Measurements from ENCODE around the gene HERPUD1. TPM values are rescaled to one million over a fixed set of nuclear protein-coding genes. Genes with fewer than 3 reads are reported as not detected.
"Not testable (repeated sequence)": the region's sequence is repeated elsewhere in the genome, so short reads cannot be mapped to it uniquely, and the experiment has no call there.

The HERPUD1 gene
- 100 to 1,000 TPM; 152 to 173 TPM for total RNA-seq
- polyA plus RNA-seq, result 10 to 100 TPM; 52.5 to 64.1 TPM
- long read RNA-seq, donor 1, transcript HERPUD1-201 (8 exons, 1,862 nt), result minor isoform, 55 of 969 reads
- long read RNA-seq, donor 1, transcript HERPUD1-204 (8 exons, 2,946 nt), result major isoform, 847 of 969 reads
- long read RNA-seq, donor 1, transcript HERPUD1-203 (7 exons, 1,782 nt), result minor isoform, 14 of 969 reads
- long read RNA-seq, donor 1, partial matches to known transcripts, result 11 of 969 reads
- long read RNA-seq, donor 1, other reads (novel, unspliced or antisense), result 33 of 969 reads
- long read RNA-seq, donor 2, transcript HERPUD1-204 (8 exons, 2,946 nt), result major isoform, 110 of 128 reads
- long read RNA-seq, donor 2, transcript HERPUD1-201 (8 exons, 1,862 nt), result minor isoform, 7 of 128 reads
- long read RNA-seq, donor 2, partial matches to known transcripts, result 3 of 128 reads
- long read RNA-seq, donor 2, other reads (novel, unspliced or antisense), result 6 of 128 reads

GRCh38 chr16:56931892-56932720 is at the start of gene HERPUD1:
Gene HERPUD1 (plus strand): TSS chr16:56932142. CDS start chr16:56932245, 103 bp downstream.
- intact Hi-C loops (cut with DNase I), result loop anchor here in 1 of 2 donors (5.0 kb wide), 2 partner anchors 55 to 255 kb away; partner anchors contain the start of genes NLRC5, PSME3IP1 and RSPRY1
- H3K9me3 ChIP-seq (ENCODE audit: control insufficient read depth, low read length), result no peaks in the 10 kb centered on the region
- no peaks in the 10 kb centered on the region for H3K27me3 ChIP-seq (ENCODE audit: control insufficient read depth in 1 of 2, insufficient read depth in 2 of 2, low read length in 1 of 2)
- WGBS, 2 donors, result 0% methylated on average over 81 to 83 of the region's 83 CpGs
- no peaks in the 10 kb centered on the region for H3K4me1 ChIP-seq (ENCODE audit: control insufficient read depth in 1 of 2, insufficient read depth in 2 of 2, low read length in 2 of 2)
- peak within 1 kb of the TSS; percentile 87 to 88 for H3K27ac ChIP-seq (ENCODE audit: low read depth in 1 of 2, low read length in 2 of 2)
- H3K36me3 ChIP-seq (ENCODE audit: control insufficient read depth in 1 of 2, insufficient read depth in 2 of 2, low read length in 1 of 2), result no peaks in the 10 kb centered on the region
- DNase-seq (peak; percentile 100), ATAC-seq (ENCODE audit: low FRiP score) (peak; percentile 97)
- H3K4me3 ChIP-seq (ENCODE audit: low read length in 2 of 2), result peak within 1 kb of the TSS; percentile 81 to 90

GRCh38 chr16:56883586-56883985 is 48.4 kb upstream of the HERPUD1 start:
- H3K36me3 ChIP-seq (ENCODE audit: control insufficient read depth in 1 of 2, insufficient read depth in 2 of 2, low read length in 1 of 2), result no peaks in the 10 kb centered on the region
- ATAC-seq (ENCODE audit: low FRiP score) (no peak), DNase-seq (no peak)
- no peaks in the 10 kb centered on the region for H3K9me3 ChIP-seq (ENCODE audit: control insufficient read depth, low read length)
- intact Hi-C loops (cut with DNase I), result no loop called here
- no peak overlapping the region for H3K27ac ChIP-seq (ENCODE audit: low read depth in 1 of 2, low read length in 2 of 2)
- no peaks in the 10 kb centered on the region for H3K4me1 ChIP-seq (ENCODE audit: control insufficient read depth in 1 of 2, insufficient read depth in 2 of 2, low read length in 2 of 2)
- WGBS, 2 donors, result 65 to 66% methylated on average over 2 of the region's 2 CpGs
- no peak overlapping the region for H3K4me3 ChIP-seq (ENCODE audit: low read length in 2 of 2)
- no peaks in the 10 kb centered on the region for H3K27me3 ChIP-seq (ENCODE audit: control insufficient read depth in 1 of 2, insufficient read depth in 2 of 2, low read length in 1 of 2)

- Histone ChIP-seq H3K27me3 (ENCODE audit: control insufficient read depth in 1 of 2, insufficient read depth in 2 of 2, low read length in 1 of 2) (no peaks in the 10 kb centered on the region), H3K4me3 (ENCODE audit: low read length in 2 of 2) (no peak overlapping the region), H3K9me3 (ENCODE audit: control insufficient read depth, low read length) (no peaks in the 10 kb centered on the region), H3K4me1 (ENCODE audit: control insufficient read depth in 1 of 2, insufficient read depth in 2 of 2, low read length in 2 of 2) (no peaks in the 10 kb centered on the region), H3K36me3 (ENCODE audit: control insufficient read depth in 1 of 2, insufficient read depth in 2 of 2, low read length in 1 of 2) (no peaks in the 10 kb centered on the region), H3K27ac (ENCODE audit: low read depth in 1 of 2, low read length in 2 of 2) (no peak overlapping the region)
- WGBS, 2 donors, result 97 to 98% methylated on average over 14 of the region's 14 CpGs
- DNase-seq, result no peak
- intact Hi-C loops (cut with DNase I), result no loop called here
- ATAC-seq (ENCODE audit: low FRiP score), result no peak
Observed at GRCh38 chr16:56884026-56884582, 47.8 kb upstream of the HERPUD1 start.

- 89 to 93% methylated on average over 13 of the region's 13 CpGs for WGBS, 2 donors
Observed at GRCh38 chr16:56884929-56885328, 47.0 kb upstream of the HERPUD1 start.

GRCh38 chr16:56885446-56886162 is 46.3 kb upstream of the HERPUD1 start:
- 85 to 89% methylated on average over 9 of the region's 9 CpGs for WGBS, 2 donors

More at GRCh38 chr16:56884929-56885328, 47.0 kb upstream of the HERPUD1 start:
- intact Hi-C loops (cut with DNase I); H3K4me3 ChIP-seq (ENCODE audit: low read length in 2 of 2); H3K27me3 ChIP-seq (ENCODE audit: control insufficient read depth in 1 of 2, insufficient read depth in 2 of 2, low read length in 1 of 2); DNase-seq; H3K9me3 ChIP-seq (ENCODE audit: control insufficient read depth, low read length); H3K36me3 ChIP-seq (ENCODE audit: control insufficient read depth in 1 of 2, insufficient read depth in 2 of 2, low read length in 1 of 2); H3K27ac ChIP-seq (ENCODE audit: low read depth in 1 of 2, low read length in 2 of 2); H3K4me1 ChIP-seq (ENCODE audit: control insufficient read depth in 1 of 2, insufficient read depth in 2 of 2, low read length in 2 of 2); ATAC-seq (ENCODE audit: low FRiP score): not testable (repeated sequence)

GRCh38 chr16:56886296-56886695 is 45.6 kb upstream of the HERPUD1 start:
- WGBS, 2 donors, result 92 to 96% methylated on average over 10 to 12 of the region's 12 CpGs
- Histone ChIP-seq H3K27me3 (ENCODE audit: control insufficient read depth in 1 of 2, insufficient read depth in 2 of 2, low read length in 1 of 2) (no peaks in the 10 kb centered on the region), H3K36me3 (ENCODE audit: control insufficient read depth in 1 of 2, insufficient read depth in 2 of 2, low read length in 1 of 2) (no peaks in the 10 kb centered on the region), H3K4me3 (ENCODE audit: low read length in 2 of 2) (no peak overlapping the region), H3K27ac (ENCODE audit: low read depth in 1 of 2, low read length in 2 of 2) (no peak overlapping the region), H3K4me1 (ENCODE audit: control insufficient read depth in 1 of 2, insufficient read depth in 2 of 2, low read length in 2 of 2) (no peaks in the 10 kb centered on the region), H3K9me3 (ENCODE audit: control insufficient read depth, low read length) (no peaks in the 10 kb centered on the region)
- ATAC-seq (ENCODE audit: low FRiP score) (no peak), DNase-seq (no peak)
- intact Hi-C loops (cut with DNase I), result no loop called here

More at GRCh38 chr16:56885446-56886162, 46.3 kb upstream of the HERPUD1 start:
- no peaks in the 10 kb centered on the region for H3K4me1 ChIP-seq (ENCODE audit: control insufficient read depth in 1 of 2, insufficient read depth in 2 of 2, low read length in 2 of 2)
- no peak overlapping the region for H3K27ac ChIP-seq (ENCODE audit: low read depth in 1 of 2, low read length in 2 of 2)
- H3K36me3 ChIP-seq (ENCODE audit: control insufficient read depth in 1 of 2, insufficient read depth in 2 of 2, low read length in 1 of 2), result no peaks in the 10 kb centered on the region
- ATAC-seq (ENCODE audit: low FRiP score), result no peak
- H3K27me3 ChIP-seq (ENCODE audit: control insufficient read depth in 1 of 2, insufficient read depth in 2 of 2, low read length in 1 of 2), result no peaks in the 10 kb centered on the region
- no peak overlapping the region for H3K4me3 ChIP-seq (ENCODE audit: low read length in 2 of 2)
- H3K9me3 ChIP-seq (ENCODE audit: control insufficient read depth, low read length), result no peaks in the 10 kb centered on the region
- DNase-seq, result no peak
- intact Hi-C loops (cut with DNase I), result no loop called here

- 82 to 83% methylated on average over 9 of the region's 9 CpGs for WGBS, 2 donors
Observed at GRCh38 chr16:56886826-56887225, 45.1 kb upstream of the HERPUD1 start.

GRCh38 chr16:56888806-56889205 is 43.1 kb upstream of the HERPUD1 start:
- no peaks in the 10 kb centered on the region for H3K4me1 ChIP-seq (ENCODE audit: control insufficient read depth in 1 of 2, insufficient read depth in 2 of 2, low read length in 2 of 2)
- intact Hi-C loops (cut with DNase I), result no loop called here
- no peaks in the 10 kb centered on the region for H3K9me3 ChIP-seq (ENCODE audit: control insufficient read depth, low read length)
- no peaks in the 10 kb centered on the region for H3K27me3 ChIP-seq (ENCODE audit: control insufficient read depth in 1 of 2, insufficient read depth in 2 of 2, low read length in 1 of 2)
- no peak overlapping the region for H3K4me3 ChIP-seq (ENCODE audit: low read length in 2 of 2)
- WGBS, 2 donors, result 93 to 95% methylated on average over 7 of the region's 7 CpGs
- ATAC-seq (ENCODE audit: low FRiP score), result no peak
- H3K27ac ChIP-seq (ENCODE audit: low read depth in 1 of 2, low read length in 2 of 2), result no peak overlapping the region
- DNase-seq, result no peak
- no peaks in the 10 kb centered on the region for H3K36me3 ChIP-seq (ENCODE audit: control insufficient read depth in 1 of 2, insufficient read depth in 2 of 2, low read length in 1 of 2)

More at GRCh38 chr16:56886826-56887225, 45.1 kb upstream of the HERPUD1 start:
- H3K27ac ChIP-seq (ENCODE audit: low read depth in 1 of 2, low read length in 2 of 2), result no peak overlapping the region
- H3K4me3 ChIP-seq (ENCODE audit: low read length in 2 of 2), result no peak overlapping the region
- H3K9me3 ChIP-seq (ENCODE audit: control insufficient read depth, low read length), result no peaks in the 10 kb centered on the region
- H3K27me3 ChIP-seq (ENCODE audit: control insufficient read depth in 1 of 2, insufficient read depth in 2 of 2, low read length in 1 of 2), result no peaks in the 10 kb centered on the region
- no peaks in the 10 kb centered on the region for H3K36me3 ChIP-seq (ENCODE audit: control insufficient read depth in 1 of 2, insufficient read depth in 2 of 2, low read length in 1 of 2)
- no peaks in the 10 kb centered on the region for H3K4me1 ChIP-seq (ENCODE audit: control insufficient read depth in 1 of 2, insufficient read depth in 2 of 2, low read length in 2 of 2)
- intact Hi-C loops (cut with DNase I), result no loop called here
- no peak for DNase-seq
- ATAC-seq (ENCODE audit: low FRiP score), result no peak

Data from aorta (tissue), 5 donors.